ENCODE data around the gene HNRNPDL.

HNRNPDL gene

GRCh38 chr4:82381661-82382296 lies 48.5 kb downstream of the HNRNPDL start:
- DNase-seq = no peak

- DNase-seq = no peak
Measured at GRCh38 chr4:82381235-82381634, 49.0 kb downstream of the HNRNPDL start.

GRCh38 chr4:82380831-82381230 lies 49.4 kb downstream of the HNRNPDL start:
- no peak for DNase-seq

GRCh38 chr4:82380344-82380743 lies 49.9 kb downstream of the HNRNPDL start:
- no peak for DNase-seq

GRCh38 chr4:82376109-82376508 lies 54.2 kb downstream of the HNRNPDL start:
- no peak for DNase-seq

GRCh38 chr4:82373816-82374625 lies 56.2 kb downstream of the HNRNPDL start, which contains the start of gene HNRNPD:
TSS of gene HNRNPD (minus strand) at chr4:82373991. CDS start at chr4:82373678, 313 bp downstream.
- peak; percentile 97 for DNase-seq

GRCh38 chr4:82373486-82373815 lies 56.8 kb downstream of the HNRNPDL start:
- DNase-seq = no peak

All from HCEC 1CT (cell line).